SK-N-SH (cell line): ENCODE measurements around the gene ENTPD2. TPM values are rescaled to one million over a fixed set of nuclear protein-coding genes. Genes with fewer than 3 reads are reported as not detected.

Experiments used
- CTCF ChIA-PET: fragments of 300-600, 350-600 bp; formaldehyde crosslinking; extraction: SDS; loops from one replicate; lab custom pipeline; 2021; lab: Yijun Ruan, JAX
- POLR2A ChIA-PET: fragments of 350-600 bp; sonication (Branson Sonifier 250); formaldehyde crosslinking; extraction: SDS; loops from one replicate; lab custom pipeline; 2020; ENCODE audit warnings: antibody characterized with exemption, inconsistent platforms; lab: Yijun Ruan, JAX
- DNase-seq: peaks from one replicate; pipeline ENCODE4 v3.0.0; 2012
- H2AFZ ChIP-seq: fragments of 200-600 bp; sonication (generic); 2 replicates; pipeline ENCODE4 v1.8.1; 2016; ENCODE audit warnings: antibody characterized with exemption, mild to moderate bottlenecking, low read depth
- H3F3A ChIP-seq: fragments of 200-600 bp; sonication (generic); replicated peaks from 2 replicates; pipeline ENCODE3; 2016; ENCODE audit warnings: antibody characterized with exemption, mild to moderate bottlenecking; ENCODE audit not compliant: insufficient read depth
- H3K27ac ChIP-seq, 2 experiments: fragments of 200-500 bp in 1 of 2; fragments of 200-600 bp in 1 of 2; sonication (Bioruptor generic) in 1 of 2; sonication (generic), shearing (Covaris generic) in 1 of 2; 2 replicates each; pipeline versions ENCODE4 v1.5.1 to v1.6.1; 2014 to 2016; ENCODE audit warnings: low read depth in 2 of 2, inconsistent platforms in 1 of 2, low read length in 1 of 2, mild to moderate bottlenecking in 1 of 2, mixed read lengths in 1 of 2
- H3K27me3 ChIP-seq: fragments of 200-600 bp; sonication (generic), shearing (Covaris generic); 2 replicates; pipeline ENCODE4 v1.6.1; 2016; ENCODE audit warnings: mixed run types; ENCODE audit not compliant: insufficient read depth
- H3K36me3 ChIP-seq, 2 experiments: fragments of 200-500 bp in 1 of 2; fragments of 200-600 bp in 1 of 2; sonication (Bioruptor generic) in 1 of 2; sonication (generic) in 1 of 2; replicated peaks in 1 of 2; 2 replicates each; pipeline versions ENCODE3 to v1.5.1; 2014 to 2016; ENCODE audit warnings: low read length in 1 of 2, mild to moderate bottlenecking in 1 of 2; ENCODE audit not compliant: insufficient read depth in 2 of 2, control insufficient read depth in 1 of 2
- H3K4me1 ChIP-seq, 2 experiments: fragments of 200-500 bp in 1 of 2; fragments of 200-600 bp in 1 of 2; sonication (Bioruptor generic) in 1 of 2; sonication (generic), shearing (Covaris generic) in 1 of 2; 2 replicates each; pipeline versions ENCODE4 v1.5.1 to v1.6.1; 2014 to 2016; ENCODE audit warnings: low read depth in 1 of 2, low read length in 1 of 2, mixed run types in 1 of 2; ENCODE audit not compliant: insufficient read depth in 2 of 2, control insufficient read depth in 1 of 2
- H3K4me2 ChIP-seq: fragments of 200-600 bp; sonication (generic), shearing (Covaris generic); 2 replicates; pipeline ENCODE4 v1.6.1; 2017; ENCODE audit warnings: mixed run types
- H3K4me3 ChIP-seq, 2 experiments: fragments of 200-500 bp in 1 of 2; fragments of 200-600 bp in 1 of 2; sonication (Bioruptor generic) in 1 of 2; sonication (generic), shearing (Covaris generic) in 1 of 2; 2 replicates each; pipeline versions ENCODE4 v1.5.1 to v1.8.1; 2014 to 2016; ENCODE audit warnings: low read depth in 2 of 2, inconsistent platforms in 1 of 2, low read length in 1 of 2, mild to moderate bottlenecking in 1 of 2, mixed read lengths in 1 of 2, moderate library complexity in 1 of 2
- H3K79me2 ChIP-seq: fragments of 200-600 bp; sonication (generic); 2 replicates; pipeline ENCODE4 v1.8.1; 2017; ENCODE audit warnings: mild to moderate bottlenecking; ENCODE audit not compliant: insufficient read depth
- H3K9ac ChIP-seq: fragments of 200-600 bp; sonication (generic); 2 replicates; pipeline ENCODE4 v1.6.1; 2017; ENCODE audit warnings: mixed run types
- H3K9me2 ChIP-seq: fragments of 200-600 bp; sonication (generic); 2 replicates; pipeline ENCODE4 v1.6.1; 2017; ENCODE audit warnings: mixed run types
- H3K9me3 ChIP-seq: fragments of 200-600 bp; sonication (generic); 2 replicates; pipeline ENCODE4 v1.6.1; 2017; ENCODE audit warnings: mixed run types, mild to moderate bottlenecking, moderate library complexity
- H4K20me1 ChIP-seq: fragments of 200-600 bp; sonication (generic); 2 replicates; pipeline ENCODE4 v1.6.1; 2017; ENCODE audit warnings: mild to moderate bottlenecking, mixed run types; ENCODE audit not compliant: insufficient read depth
- EP300 ChIP-seq, 2 experiments: IDR thresholded peaks; 2 replicates each; pipeline versions ENCODE4 v1.4.0 to v1.6.1; 2012; ENCODE audit warnings: borderline replicate concordance in 1 of 2, low read depth in 1 of 2, low read length in 1 of 2
- FOXJ3 ChIP-seq: sonication (generic); formaldehyde crosslinking; IDR thresholded peaks from 2 replicates; pipeline ENCODE4 v1.5.1; 2020; ENCODE audit warnings: mild to moderate bottlenecking, missing genetic modification reagents
- FOXM1 ChIP-seq: IDR thresholded peaks from 2 replicates; pipeline ENCODE4 v1.4.0; 2012; ENCODE audit warnings: low read depth, mild to moderate bottlenecking
- MXI1 ChIP-seq: IDR thresholded peaks from 2 replicates; pipeline ENCODE4 v1.6.1; 2012; ENCODE audit warnings: mild to moderate bottlenecking, low read depth, low read length, improper control_type of control experiment
- NFIC ChIP-seq: IDR thresholded peaks from 2 replicates; pipeline ENCODE4 v1.4.0; 2012; ENCODE audit warnings: borderline replicate concordance
- REST ChIP-seq: IDR thresholded peaks from 2 replicates; pipeline ENCODE4 v1.6.1; 2012; ENCODE audit warnings: mild to moderate bottlenecking, low read depth, low read length, moderate library complexity
- RXRA ChIP-seq: IDR thresholded peaks from 2 replicates; pipeline ENCODE4 v1.4.0; 2012; ENCODE audit warnings: low read depth, mild to moderate bottlenecking, borderline replicate concordance
- USF2 ChIP-seq: fragments of 150-350 bp; IDR thresholded peaks from 2 replicates; pipeline ENCODE4 v1.6.1; 2017; ENCODE audit warnings: antibody characterized with exemption, low read length, low read depth, borderline replicate concordance
- ZBTB33 ChIP-seq: IDR thresholded peaks from 2 replicates; pipeline ENCODE4 v1.4.0; 2012; ENCODE audit warnings: low read depth, borderline replicate concordance
- WGBS: methylation state at CpG from one replicate; pipeline ENCODE4 v1.1.6; 2017; ENCODE audit warnings: low lambda C conversion rate; 5-methylcytosine and 5-hydroxymethylcytosine counted together
- polyA plus RNA-seq, 3 experiments: library from polyadenylated mRNA; depleted of rRNA; stranded (reverse); fragments of >200 nt; gene quantifications; 2 replicates each; pipeline ENCODE4 v1.2.3, GENCODE V29; 2012

The ENTPD2 gene
- polyA plus RNA-seq, 1 of the 3 experiments (the other 2 are of a cell fraction): not detected

DNA sequence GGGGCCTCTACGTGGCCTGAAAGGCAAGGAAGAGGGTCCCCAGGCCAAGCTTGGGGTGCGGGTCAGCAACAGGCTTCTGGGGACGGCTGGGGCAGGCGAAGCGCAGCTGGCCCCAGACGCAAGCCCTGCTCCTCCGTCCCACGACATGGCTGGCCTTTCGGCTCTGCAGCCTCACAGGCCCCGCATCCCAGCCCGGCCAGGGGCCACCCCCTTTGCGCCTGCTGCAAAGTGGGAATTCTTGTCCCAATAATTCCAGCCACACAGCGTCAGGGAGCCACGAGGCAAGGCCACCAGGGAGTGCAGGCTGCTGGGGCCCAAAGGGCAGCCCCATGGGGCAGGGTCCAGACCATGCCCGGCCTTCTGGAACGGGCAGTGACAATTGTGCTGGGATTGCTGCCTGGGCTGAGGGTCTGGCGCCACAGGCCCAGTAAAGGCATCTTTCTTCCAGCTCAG, 1.1 kb upstream of the ENTPD2 start:
- WGBS: 83% methylated on average over 6 of the region's 17 CpGs
- Histone ChIP-seq H3K4me2 (peak overlapping the region; percentile 71; the same call in 1 of the 2 replicates), H3K27ac (peak overlapping the region; percentile 32 to 96; a peak in 3 of 4 replicates)
- POLR2A ChIA-PET: interaction anchor here (0.8 to 1.8 kb wide), 12 partner anchors 8 to 247 kb away, joined by 3 to 17 read pairs (median 6); partner anchors contain the start of genes DPP7, GRIN1, NPDC1 and NRARP
- no peak for DNase-seq
- TF ChIP-seq MXI1: no peak
- TF ChIP-seq, all 33 proteins: peak for 0
- Histone ChIP-seq H3K9me3 (no peaks in the 10 kb centered on the region), H3K4me1 (peaks cover 0 to 29% of the 10 kb centered on the region in 2 experiments; a peak in 2 of 4 replicates), H3F3A (no peaks in the 10 kb centered on the region), H3K79me2 (no peaks in the 10 kb centered on the region), H3K27me3 (no peaks in the 10 kb centered on the region), H3K9ac (no peak overlapping the region), H2AFZ (no peak overlapping the region), H3K4me3 (no peak overlapping the region), H3K9me2 (no peaks in the 10 kb centered on the region), H3K36me3 (no peaks in the 10 kb centered on the region), H4K20me1 (no peaks in the 10 kb centered on the region)
- CTCF ChIA-PET: interaction anchor here (1.1 to 19.8 kb wide), 9 partner anchors 8 to 267 kb away, joined by 3 to 803 read pairs (median 9); partner anchors contain the start of genes NPDC1, SAPCD2 and UAP1L1

DNA sequence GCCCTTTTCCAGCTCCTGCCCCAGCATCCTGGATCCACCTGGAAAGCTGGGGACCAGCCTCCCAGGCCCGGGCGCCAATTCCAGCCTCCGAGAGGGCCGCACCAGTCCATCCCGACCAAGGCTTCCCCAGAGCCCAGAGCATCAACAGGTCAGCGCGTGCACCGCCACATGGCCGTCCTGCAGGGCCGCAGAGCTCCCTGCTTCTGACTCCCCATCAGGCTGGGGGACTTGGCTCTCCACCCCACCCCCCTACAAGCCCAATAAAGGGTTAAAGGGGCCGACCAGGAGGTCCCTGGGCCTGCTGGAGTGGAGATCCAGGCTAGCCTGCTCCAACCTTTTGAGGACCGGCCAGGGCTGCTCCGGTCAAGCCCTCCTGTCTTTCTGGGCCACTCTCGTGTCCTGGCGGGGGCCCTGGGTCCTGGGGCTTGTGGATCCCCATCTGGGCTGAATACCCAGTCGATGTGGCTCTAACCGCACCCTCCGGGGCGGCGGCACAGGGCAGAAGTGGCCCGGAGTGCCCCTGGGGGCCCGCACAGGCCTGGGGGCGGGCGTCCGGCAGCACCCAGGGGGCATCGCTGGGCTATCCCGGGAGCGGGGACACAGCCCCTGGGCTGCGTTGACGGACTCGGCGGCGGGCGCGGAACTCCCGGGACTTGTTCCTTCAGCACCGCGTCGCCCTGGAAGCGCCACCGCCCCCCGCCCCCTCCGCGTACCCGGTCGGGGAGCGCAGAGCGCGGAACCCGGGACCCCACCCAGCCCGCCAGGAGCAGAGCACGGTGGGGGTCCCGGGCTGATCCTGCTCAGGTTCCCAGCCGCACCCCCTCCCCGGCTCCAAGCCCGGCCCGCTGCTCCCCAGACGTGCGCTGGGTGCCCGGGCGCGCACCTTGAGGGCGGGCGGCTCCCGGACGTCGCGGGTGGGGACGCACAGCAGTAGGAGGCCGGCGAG, 590 bp downstream of the ENTPD2 start:
- no peaks in the 10 kb centered on the region for H3K9me2 ChIP-seq
- H3F3A ChIP-seq: no peaks in the 10 kb centered on the region
- no peak for DNase-seq
- H3K4me3 ChIP-seq: no peak overlapping the region
- no peaks in the 10 kb centered on the region for H3K9me3 ChIP-seq
- H2AFZ ChIP-seq: no peak overlapping the region
- no peaks in the 10 kb centered on the region for H3K79me2 ChIP-seq
- POLR2A ChIA-PET: no interaction called here
- no peak overlapping the region for H3K9ac ChIP-seq
- no peak overlapping the region for H3K27ac ChIP-seq
- H3K27me3 ChIP-seq: 0 out of 2 replicates have a peak, but pooled peaks cover 5% of the 10 kb centered on the region
- H3K4me1 ChIP-seq: peaks cover 0 to 35% of the 10 kb centered on the region in 2 experiments; a peak in 2 of 4 replicates
- no peaks in the 10 kb centered on the region for H4K20me1 ChIP-seq
- TF ChIP-seq USF2: no peak
- TF ChIP-seq RXRA: no peak
- no peak for TF ChIP-seq FOXJ3
- no peak for TF ChIP-seq ZBTB33
- no peak for TF ChIP-seq REST
- TF ChIP-seq NFIC: no peak
- TF ChIP-seq FOXM1: no peak
- TF ChIP-seq EP300 (IDR thresholded peaks at IDR 0.05; ENCODE audit: borderline replicate concordance in 1 of 2, low read depth in 1 of 2, low read length in 1 of 2): no peak
- TF ChIP-seq MXI1: no peak
- no peaks in the 10 kb centered on the region for H3K36me3 ChIP-seq
- 78% methylated on average over 20 of the region's 71 CpGs for WGBS
- CTCF ChIA-PET: interaction anchor here (0.8 to 19.8 kb wide), 6 partner anchors 9 to 105 kb away, joined by 3 to 803 read pairs (median 4); partner anchors contain the start of genes ABCA2 and SAPCD2
- no peak overlapping the region for H3K4me2 ChIP-seq
